Measurements from ENCODE around the gene BBS9.

DNA sequence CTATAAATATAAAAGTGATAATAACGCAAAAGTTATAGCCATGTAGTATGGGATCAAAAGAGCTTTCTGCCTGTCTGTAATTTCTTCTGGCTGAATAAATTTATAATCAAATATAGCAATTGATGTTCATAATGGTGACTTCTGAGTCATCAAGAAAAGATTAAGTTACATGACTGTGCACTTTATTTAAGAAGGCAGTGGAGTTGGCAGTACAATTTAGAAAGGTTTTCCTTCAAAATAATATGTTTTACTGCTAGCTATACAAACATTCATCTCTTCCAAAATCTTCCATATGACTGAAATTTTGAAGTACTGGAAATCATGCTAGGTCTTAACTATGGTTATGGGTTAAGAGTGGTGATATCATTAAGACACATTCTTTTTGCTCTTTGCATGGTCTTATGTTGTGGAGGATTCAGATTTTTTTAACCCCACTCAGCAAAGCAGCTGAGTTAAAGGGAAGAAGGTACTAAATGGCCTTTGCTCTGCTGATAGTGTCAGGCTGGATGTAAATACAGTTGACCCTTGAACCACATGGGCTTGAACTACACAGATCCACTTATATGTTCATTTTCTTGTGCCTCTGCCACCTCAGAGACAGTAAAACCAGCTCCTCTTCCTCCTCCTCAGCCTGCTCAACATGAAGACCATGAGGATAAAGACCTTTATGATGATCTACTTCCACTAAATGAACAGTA is 323.6 kb downstream of the BBS9 start:
- no peak for TF ChIP-seq POLR2AphosphoS5 (IDR thresholded peaks at IDR 0.05)
- TF ChIP-seq, protein P1, sequence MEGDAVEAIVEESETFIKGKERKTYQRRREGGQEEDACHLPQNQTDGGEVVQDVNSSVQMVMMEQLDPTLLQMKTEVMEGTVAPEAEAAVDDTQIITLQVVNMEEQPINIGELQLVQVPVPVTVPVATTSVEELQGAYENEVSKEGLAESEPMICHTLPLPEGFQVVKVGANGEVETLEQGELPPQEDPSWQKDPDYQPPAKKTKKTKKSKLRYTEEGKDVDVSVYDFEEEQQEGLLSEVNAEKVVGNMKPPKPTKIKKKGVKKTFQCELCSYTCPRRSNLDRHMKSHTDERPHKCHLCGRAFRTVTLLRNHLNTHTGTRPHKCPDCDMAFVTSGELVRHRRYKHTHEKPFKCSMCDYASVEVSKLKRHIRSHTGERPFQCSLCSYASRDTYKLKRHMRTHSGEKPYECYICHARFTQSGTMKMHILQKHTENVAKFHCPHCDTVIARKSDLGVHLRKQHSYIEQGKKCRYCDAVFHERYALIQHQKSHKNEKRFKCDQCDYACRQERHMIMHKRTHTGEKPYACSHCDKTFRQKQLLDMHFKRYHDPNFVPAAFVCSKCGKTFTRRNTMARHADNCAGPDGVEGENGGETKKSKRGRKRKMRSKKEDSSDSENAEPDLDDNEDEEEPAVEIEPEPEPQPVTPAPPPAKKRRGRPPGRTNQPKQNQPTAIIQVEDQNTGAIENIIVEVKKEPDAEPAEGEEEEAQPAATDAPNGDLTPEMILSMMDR (IDR thresholded peaks at IDR 0.05): no peak
- no peak for TF ChIP-seq POLR2A (IDR thresholded peaks at IDR 0.05)
- TF ChIP-seq EP300 (IDR thresholded peaks at IDR 0.05): no peak

Measured in suprapubic skin (tissue), 4 donors.